ENCODE measurements around the gene ANKMY1.

Gene ANKMY1

GRCh38 chr2:240559286-240559685 lies 1.5 kb upstream of the ANKMY1 start:
- H3K4me3 ChIP-seq (ENCODE audit: low read depth, low read length) = peak overlapping the region; percentile 82
- no peak for DNase-seq (ENCODE audit: low read depth)
- no peak for TF ChIP-seq CTCF (IDR thresholded peaks at IDR 0.05; ENCODE audit: insufficient read depth, low read depth, low read length, missing control alignments)

- DNase-seq (ENCODE audit: low read depth) = no peak
- peak overlapping the region; percentile 49 for H3K4me3 ChIP-seq (ENCODE audit: low read depth, low read length)
- no peak for TF ChIP-seq CTCF (IDR thresholded peaks at IDR 0.05; ENCODE audit: insufficient read depth, low read depth, low read length, missing control alignments)
Observed at GRCh38 chr2:240558236-240558761, 511 bp upstream of the ANKMY1 start.

- DNase-seq (ENCODE audit: low read depth) = no peak
- TF ChIP-seq CTCF (IDR thresholded peaks at IDR 0.05; ENCODE audit: insufficient read depth, low read depth, low read length, missing control alignments) = no peak
- peak overlapping the region; percentile 49 for H3K4me3 ChIP-seq (ENCODE audit: low read depth, low read length)
Observed at GRCh38 chr2:240557101-240557751, 562 bp downstream of the ANKMY1 start.

GRCh38 chr2:240556553-240557100 lies 1.2 kb downstream of the ANKMY1 start:
- DNase-seq (ENCODE audit: low read depth) = peak; percentile 79
- no peak overlapping the region for H3K4me3 ChIP-seq (ENCODE audit: low read depth, low read length)
- peak; percentile 83 for TF ChIP-seq CTCF (IDR thresholded peaks at IDR 0.05; ENCODE audit: insufficient read depth, low read depth, low read length, missing control alignments)

GRCh38 chr2:240555541-240556250 lies 2.1 kb downstream of the ANKMY1 start:
- TF ChIP-seq CTCF (IDR thresholded peaks at IDR 0.05; ENCODE audit: insufficient read depth, low read depth, low read length, missing control alignments) = no peak
- no peak for DNase-seq (ENCODE audit: low read depth)
- no peak overlapping the region for H3K4me3 ChIP-seq (ENCODE audit: low read depth, low read length)

- TF ChIP-seq CTCF (IDR thresholded peaks at IDR 0.05; ENCODE audit: insufficient read depth, low read depth, low read length, missing control alignments) = no peak
- no peak for DNase-seq (ENCODE audit: low read depth)
- no peak overlapping the region for H3K4me3 ChIP-seq (ENCODE audit: low read depth, low read length)
Observed at GRCh38 chr2:240554767-240555493, 2.9 kb downstream of the ANKMY1 start.
